Stimulated activated CD8-positive, alpha-beta memory T cell treated with anti-CD3 and anti-CD28 coated beads, Interleukin-12 subunit alpha, Interleukin-12 subunit beta, amount 100 ng/mL, for 1 hour (primary cell): Measurements from ENCODE around the gene SLC44A2.
"Not testable (repeated sequence)": the region's sequence is repeated elsewhere in the genome, so short reads cannot be mapped to it uniquely, and the experiment has no call there.

Experiments used
- DNase-seq: peaks from one replicate; pipeline ENCODE4 v3.0.0-alpha.2; 2020; ENCODE audit warnings: low read depth

The SLC44A2 gene

DNA sequence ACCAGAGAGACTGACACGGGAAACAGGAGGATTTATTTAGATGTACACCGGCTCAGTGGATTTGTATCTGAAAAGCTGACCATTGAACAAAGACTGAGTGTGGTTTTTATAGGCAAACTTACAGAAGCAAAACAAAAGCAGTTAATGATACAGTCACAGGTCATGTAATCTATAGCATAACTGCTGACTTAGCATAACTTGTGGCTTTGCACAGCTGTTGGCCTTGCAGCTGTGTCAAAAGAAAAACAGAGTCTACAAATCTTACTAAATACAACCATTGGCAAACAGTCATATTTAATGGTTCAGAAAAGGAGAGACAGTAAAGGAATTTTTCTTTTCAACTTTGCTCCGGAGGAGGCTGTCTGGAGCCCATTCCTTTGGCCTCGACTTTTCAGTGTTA is 26.5 kb downstream of the SLC44A2 start:
- DNase-seq: no peak

DNA sequence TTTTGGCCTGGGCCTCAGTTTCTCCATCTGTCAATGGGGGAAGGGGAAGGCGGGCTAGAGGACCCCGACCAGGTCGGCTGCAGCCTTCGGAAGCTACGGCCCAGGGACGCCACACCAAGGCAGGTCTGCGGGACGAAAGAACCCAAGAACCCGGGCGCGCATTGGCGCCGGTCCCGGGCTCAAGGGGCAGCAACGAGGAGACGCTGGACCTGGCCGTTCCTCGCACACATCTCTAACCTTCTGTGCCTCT is 28.1 kb downstream of the SLC44A2 start:
- no peak for DNase-seq

DNA sequence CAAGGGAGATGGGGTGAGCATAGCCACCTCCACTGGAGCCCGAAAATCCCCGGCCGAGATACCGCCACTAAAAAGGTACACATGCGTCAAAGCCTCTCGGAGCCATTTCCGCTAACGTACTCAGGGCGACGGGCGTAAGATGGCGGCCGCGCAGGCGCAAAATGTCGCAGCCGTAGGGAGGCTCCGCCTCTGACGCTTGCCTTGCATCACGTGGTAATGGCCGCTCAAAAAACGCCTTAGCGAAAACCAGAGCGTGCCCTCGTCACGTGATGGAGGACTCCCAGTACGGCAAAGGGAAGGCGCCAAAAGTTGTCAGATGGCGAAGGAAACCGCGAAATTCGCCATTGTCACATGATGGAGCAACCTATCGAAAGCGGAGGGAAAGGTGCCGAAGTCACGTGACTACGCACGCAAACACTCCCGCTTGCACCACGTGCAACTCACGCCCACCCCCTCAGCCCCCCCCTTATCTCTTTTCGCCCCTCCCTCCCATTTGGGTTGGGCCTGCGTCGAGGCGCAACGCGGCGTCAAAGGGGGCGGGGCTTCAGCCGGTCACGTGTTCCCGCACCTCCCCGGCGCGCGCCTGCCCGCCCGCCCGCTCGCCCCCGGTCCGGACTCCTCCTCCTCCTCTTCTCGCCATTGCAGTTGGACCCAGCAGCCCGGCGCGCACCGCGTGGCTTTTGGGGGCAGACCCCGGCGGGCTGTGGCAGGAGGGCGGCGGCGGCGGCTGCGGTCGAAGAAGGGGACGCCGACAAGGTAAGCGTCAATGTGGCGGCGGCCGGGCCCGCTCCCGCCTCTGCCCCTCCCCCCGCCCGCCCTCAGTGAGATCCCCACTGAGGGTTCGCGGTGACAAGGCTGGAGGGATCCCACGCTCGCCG is 28.6 kb downstream of the SLC44A2 start, which contains the start of gene ILF3:
Gene ILF3, plus strand, starts transcription at position 615 of the 878 bp plus-strand sequence. CDS start 16,260 bp downstream, outside the sequence.
- DNase-seq: peak; percentile 100

DNA sequence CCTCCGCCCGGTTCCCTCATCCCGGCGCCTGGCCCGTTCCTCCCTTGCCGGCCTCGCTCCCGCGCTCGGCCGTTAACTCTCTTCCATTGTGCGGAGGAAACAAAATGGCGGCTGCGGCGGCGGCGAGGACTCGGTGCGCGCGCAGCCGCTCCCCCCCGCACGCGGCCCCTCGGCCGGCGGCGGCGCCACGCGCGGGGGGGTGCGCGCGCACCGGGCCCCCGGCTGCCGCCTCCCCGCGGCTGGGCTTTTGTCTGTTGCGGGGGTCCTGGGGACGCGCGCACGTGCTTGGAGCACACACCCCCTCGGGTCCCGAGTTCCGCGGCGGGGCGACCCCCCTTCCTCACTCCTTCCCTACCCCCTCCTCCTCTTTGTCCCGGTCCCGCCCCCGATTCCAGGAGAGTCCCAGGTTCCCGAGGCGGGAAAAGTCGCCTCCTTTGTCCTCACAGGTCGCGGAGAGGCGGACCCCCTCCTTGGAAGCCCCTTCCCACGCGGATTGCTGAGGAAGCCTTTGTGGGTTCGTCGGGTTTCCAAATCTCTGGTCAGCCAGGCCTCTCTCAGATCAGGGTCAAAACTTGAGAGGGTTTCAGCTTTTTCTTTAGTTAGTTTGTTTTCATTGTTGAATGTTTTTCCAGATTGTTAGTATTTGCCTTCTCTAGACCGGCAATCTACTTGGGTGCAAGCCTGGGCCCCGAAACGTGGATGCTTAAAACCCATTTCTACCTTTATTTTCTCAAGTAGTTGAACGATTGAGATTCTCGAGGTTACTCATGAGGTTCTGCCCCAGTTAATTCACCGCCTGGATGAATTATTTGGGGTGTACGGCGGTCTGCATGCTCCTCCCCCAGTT is 29.5 kb downstream of the SLC44A2 start:
- DNase-seq: peak; percentile 32

DNA sequence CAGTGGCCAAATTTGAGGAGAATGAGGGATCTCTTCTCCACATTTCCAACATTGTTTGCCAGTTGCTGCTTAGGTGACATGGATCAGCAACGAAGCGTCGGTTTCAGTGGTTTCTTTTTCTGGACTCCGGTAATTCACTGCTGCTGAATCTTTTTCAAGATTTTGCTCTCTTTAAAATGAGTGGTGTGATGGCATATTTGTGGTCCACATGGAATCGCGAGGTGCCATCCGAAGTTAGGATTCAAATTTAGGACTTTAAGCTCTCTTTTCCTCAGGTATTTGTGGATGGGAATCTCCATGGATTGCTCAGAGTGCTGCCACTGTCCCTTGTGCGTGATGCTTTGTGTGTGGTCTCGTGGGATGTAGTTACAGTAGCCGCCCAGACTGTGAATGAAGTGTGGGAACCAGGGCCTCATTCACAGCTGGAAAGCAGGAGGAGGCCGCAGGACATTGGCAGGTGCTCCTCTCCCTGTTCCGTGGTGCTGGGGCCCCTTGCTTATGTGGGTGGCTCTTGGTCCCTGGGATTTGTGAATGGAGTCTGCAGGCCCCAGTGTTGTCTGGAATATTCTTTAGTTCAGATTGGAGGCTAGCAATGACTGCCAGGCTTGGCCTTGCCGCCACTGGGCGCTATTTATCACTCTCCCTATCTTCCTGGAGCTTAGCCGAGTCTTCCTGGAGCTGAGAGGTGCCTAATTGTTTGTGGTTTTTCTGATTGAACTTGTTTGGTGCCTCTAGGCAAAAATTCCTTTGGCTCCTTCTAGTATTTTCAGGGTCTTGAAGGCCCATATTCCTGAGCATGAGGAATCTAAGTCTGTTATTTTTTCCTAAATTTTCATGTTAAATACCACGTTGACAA is 30.3 kb downstream of the SLC44A2 start:
- DNase-seq: no peak

DNA sequence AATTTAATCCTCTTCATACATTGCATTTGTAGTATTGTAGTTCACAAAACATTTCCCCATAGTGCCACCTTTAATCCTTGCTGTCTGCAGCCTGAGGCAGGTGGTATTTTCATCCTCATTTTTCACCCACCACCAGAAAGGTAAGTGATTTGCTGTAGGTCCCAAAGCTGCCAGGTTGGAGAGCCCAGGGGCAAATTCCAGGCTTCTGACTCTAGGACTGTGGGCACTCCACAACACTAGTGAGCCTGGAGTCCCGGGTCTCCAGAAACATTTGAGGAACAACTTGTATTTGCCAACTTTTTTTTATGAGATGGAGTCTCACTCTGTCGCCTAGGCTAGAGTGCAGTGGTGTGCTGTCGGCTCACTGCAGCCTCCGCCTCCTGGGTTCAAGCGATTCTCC is 35.0 kb downstream of the SLC44A2 start:
- DNase-seq: no peak

DNA sequence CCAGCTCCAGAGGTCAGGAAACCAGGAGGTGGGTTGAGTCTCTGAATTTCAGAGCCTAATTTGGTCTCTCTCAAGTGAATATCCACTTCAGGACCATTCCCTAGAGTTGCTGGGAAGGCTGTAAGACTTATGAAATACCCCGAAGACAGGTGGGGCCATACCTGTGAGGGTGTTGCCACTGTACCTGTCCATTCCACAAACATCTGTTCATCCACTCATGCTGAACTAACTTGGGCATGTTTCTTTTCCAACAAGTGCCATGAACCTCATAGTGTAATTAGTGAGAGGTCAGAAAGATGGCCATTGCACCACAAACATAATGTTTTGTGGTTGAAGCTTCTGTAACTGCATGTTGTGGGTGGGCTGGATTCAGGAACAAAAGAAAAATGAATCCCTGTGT is 36.6 kb downstream of the SLC44A2 start:
- DNase-seq: no peak

DNA sequence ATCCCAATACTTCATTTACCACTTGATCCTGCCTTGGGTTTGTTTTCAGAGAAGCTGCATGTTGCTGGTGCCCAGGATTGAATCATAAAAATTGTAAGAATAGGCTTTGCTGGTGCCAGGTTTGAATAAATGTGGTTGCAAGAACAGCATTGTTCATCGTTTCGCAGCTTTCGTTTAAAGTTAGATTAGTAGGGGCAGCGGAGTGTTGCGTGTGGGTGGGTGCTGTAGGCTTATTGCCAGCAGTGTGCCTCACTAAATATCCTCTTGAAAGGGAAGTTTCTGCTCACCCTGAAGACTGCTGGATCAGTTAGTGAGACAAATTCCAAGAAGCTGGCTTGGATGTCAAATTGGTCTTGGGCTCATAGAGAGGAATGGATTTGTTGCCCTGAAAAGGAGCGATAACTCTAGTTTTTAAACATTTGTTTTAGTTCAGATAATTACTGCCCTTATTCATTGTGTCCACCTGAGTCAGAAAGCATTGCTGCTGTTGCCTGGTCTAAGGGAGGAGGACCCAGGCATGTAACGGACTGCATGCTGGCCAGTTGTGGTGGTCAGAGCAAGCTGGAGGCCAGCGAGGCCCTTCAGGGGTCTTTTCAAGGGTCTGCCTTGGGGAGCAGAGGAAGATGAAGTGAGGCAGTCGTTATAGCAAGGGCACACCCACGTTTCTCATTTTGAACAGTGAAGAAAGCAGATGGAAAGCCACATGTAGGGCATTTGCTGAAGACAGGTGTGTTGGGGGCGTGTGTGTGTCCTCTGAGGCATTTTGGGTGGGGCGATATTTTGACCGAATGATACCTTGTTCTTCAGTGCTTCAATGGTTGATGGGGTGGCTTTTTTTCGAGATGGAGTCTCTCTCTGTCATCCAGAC is 37.3 kb downstream of the SLC44A2 start:
- DNase-seq: no peak

DNA sequence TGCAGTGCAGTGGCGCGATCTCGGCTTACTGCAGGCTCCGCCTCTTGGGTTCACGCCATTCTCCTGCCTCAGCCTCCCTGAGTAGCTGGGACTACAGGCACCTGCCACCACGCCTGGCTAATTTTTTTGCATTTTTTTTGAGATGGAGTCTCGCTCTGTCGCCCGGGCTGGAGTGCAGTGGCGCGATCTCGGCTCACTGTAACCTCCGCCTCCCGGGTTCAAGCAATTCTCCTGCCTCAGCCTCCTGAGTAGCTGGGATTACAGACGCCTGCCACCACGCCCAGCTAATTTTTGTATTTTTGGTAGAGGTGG is 37.9 kb downstream of the SLC44A2 start:
- not testable (repeated sequence) for DNase-seq

DNA sequence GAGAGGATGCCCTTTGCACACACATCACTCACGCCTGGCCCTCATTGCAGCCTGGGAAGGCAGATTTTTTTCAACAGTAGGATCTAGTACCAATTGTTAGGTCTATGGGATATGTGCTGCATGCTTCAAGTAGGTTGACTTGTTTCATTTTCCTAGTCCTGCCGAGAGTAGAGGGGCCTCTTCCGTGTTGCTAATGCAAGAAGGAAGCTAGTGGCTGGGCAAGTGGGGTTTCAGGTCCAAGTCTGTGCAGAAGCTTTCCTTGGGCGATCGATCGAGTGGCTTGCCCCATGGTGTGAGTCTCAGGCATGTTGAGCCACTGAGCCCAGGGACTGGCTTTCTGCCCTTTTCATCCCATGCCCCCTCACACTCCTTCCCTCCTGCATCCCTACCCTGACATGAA is 42.5 kb downstream of the SLC44A2 start:
- DNase-seq: no peak

DNA sequence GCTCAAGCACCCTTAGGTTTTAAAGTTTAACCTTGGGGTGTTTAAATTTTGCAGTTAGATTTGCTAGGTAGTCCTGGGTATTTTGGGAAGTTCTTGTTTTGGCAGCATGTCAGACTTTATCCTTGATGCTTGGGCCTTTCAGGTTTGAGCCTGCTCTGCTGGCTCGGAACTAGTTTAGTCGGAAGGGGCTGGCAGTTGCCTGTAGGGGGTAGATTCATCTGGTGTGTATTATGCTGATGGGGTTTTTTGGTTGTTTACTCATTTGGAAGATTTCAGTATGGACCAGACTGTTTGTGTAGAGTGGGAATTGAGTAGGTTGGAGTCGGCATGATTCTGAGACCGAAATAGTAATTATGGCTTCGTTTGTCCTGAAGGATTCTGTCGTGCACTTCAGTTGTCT is 43.9 kb downstream of the SLC44A2 start:
- DNase-seq: no peak

DNA sequence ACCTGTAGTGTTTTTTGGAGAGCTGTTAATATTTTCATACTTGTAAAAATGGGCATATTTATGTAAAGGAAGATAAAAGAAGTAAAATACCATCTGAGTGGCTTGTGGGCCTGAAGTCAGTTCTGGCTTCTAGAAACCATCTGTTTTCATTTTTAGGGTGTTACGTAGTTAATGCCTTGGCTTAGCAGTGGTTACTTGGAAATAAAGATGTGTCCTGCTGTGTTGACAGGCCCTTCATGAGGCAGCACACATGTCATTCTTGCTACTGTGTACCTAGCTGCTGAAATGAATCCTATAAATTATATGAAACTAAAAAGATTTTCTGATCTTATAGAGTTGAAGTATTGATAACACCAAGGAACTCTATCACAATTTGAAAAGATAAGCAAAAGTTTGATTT is 44.8 kb downstream of the SLC44A2 start:
- no peak for DNase-seq

DNA sequence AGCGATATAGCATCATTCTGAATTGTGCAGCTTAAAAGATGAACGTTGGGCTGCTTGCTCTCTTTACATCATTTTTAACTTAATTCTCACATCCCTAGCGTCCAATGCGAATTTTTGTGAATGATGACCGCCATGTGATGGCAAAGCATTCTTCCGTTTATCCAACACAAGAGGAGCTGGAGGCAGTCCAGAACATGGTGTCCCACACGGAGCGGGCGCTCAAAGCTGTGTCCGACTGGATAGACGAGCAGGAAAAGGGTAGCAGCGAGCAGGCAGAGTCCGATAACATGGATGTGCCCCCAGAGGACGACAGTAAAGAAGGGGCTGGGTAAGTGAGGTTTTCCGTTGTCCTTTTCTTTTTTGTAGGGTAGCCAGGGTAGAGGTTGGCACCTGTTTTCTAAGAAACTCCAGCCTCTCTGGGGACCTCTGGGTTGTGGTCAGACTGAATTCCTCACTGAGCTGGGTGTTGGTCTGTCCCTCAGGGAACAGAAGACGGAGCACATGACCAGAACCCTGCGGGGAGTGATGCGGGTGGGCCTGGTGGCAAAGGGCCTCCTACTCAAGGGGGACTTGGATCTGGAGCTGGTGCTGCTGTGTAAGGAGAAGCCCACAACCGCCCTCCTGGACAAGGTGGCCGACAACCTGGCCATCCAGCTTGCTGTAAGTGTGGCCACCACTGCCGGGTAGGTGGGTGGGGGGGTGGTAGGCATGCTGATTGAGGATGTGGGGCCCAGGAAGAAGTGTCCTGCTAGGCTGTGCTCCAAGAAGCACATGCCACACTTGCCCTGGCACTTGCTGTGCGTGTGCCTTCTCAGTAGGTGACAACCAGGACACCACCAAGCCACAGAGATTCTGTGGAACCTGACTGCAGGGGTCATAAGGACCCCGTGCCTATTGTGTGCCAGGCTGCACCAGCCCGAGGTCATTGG is 45.8 kb downstream of the SLC44A2 start:
- DNase-seq: no peak

DNA sequence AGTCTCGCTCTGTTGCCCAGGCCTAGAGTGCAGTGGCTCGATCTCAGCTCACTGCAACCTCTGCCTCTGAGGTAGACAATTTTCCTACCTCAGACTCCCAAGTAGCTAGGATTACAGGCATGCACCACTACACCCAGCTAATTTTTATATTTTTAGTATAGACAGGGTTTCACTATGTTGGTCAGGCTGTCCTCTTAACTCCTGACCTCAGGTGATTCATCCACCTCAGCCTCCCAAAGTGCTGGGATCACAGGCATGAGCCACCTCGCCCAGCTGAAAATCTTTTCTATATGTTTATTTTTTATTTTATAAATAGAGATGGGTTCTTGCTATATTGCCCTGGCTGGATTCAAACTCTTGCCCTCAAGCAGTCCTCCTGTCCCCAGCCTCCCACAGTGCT is 46.6 kb downstream of the SLC44A2 start:
- not testable (repeated sequence) for DNase-seq

DNA sequence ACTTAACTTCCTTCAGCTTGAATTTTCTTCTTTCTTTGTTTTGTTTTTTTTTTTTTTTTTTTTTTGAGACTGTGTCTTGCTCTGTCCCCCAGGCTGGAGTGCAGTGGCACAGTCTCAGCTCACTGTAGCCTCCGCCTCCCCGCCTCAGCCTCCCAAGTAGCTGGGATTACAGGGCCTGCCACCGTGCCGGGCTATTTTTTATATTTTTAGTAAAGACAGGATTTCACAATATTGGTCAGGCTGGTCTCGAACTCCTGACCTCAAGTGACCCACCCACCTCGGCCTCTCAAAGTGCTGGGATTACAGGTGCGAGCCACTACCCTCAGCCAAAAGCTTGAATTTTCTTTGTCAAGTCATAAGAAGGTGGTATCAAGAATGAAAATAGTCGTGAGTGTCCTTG is 49.9 kb downstream of the SLC44A2 start:
- DNase-seq: not testable (repeated sequence)

DNA sequence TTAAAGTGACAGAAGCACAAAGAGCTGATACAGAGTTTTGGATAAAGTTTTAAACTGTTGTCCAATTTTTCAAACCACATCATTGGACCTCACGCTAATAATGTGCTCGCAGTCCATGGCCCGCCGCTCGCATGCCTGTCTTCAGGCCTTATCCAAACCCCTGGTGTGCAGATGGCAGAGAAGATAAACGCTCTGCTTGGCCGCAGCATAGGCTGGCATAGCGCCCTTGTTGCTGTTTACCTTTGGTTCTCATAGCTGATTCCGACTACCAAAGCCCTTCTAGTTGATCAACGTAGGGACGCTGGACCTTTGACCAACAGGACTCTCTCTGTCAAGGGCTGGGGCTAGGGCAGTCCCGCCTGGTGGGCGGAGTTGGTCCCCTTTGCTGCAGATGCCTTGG is 52.4 kb downstream of the SLC44A2 start:
- DNase-seq: no peak

DNA sequence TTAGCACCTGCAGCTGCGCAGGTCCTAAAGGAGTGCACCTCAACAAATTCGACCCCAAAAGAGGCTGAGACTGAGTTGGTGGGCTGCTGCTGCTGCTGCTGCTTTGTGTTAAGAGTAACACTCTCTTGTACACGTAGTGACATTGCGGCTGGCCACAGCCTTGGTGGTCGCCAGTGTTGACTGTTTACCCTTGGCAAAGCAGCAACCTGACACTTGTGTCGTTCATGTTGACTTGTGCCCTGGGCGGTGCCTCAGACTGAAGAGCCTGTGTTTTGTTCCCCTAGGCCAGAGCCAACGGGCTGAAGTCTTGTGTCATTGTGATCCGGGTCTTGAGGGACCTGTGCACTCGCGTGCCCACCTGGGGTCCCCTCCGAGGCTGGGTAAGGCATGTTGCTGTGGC is 53.5 kb downstream of the SLC44A2 start:
- no peak for DNase-seq

DNA sequence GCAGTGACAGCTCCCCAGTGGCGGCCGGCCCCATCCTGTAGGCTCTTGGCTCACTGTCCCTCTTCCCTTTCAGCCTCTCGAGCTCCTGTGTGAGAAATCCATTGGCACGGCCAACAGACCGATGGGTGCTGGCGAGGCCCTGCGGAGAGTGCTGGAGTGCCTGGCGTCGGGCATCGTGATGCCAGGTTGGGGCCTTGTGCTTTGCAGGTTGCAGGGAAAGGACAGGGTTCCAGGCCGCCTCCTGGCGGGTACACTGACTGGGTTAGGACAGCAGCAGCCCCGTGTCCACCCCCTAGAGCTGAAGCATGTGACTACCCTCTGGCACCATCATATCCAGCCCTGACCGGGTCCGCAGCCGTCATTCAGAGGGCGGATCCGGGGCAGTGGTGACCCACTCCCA is 54.4 kb downstream of the SLC44A2 start:
- DNase-seq: no peak

DNA sequence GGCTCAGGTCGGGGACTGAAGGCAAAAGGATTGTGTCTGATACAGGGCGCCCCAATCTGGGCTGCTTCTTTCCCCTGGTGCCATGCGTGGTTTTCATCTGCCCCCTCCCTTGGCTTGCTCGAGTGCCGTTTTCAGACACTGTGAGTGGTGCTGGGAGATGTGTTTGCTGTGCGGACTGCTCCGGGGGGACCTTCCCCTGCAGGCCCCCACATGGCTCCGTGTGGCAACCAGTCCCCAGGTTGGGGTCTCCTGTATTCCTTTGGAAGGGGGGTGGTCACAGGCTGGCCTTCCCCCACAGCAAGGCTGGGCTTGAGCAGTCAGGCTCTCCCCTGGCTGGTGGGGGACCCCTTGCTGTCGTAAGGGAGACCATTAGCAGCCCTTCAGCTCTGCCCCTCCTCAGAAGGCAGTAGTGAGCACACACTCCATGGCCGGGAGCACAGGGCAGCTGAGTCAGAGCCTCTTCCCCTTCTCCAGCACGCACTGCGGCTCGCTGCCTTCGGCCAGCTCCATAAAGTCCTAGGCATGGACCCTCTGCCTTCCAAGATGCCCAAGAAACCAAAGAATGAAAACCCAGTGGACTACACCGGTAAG is 55.3 kb downstream of the SLC44A2 start:
- no peak for DNase-seq

DNA sequence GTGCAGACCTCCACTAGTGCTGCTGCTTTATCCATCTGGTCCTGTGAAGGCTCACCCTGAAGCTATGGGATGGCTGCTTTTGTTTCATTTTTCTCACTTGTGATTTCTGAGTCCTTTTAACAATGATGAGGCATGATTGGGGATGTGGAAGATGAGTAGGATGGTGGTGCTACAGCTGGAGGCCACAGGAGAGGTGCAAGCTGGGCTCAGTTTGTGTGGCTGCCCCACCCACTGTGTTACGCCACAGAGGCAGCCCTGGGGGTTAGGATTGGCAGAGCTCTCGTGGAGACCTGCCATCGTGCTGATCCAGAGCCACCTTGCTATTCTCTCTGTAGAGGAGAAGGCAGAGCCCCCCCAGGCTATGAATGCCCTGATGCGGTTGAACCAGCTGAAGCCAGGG is 56.3 kb downstream of the SLC44A2 start:
- DNase-seq: no peak
